HG02571 (cell line): Measurements from ENCODE around the gene SEPHS2.
"Not testable (repeated sequence)": the region's sequence is repeated elsewhere in the genome, so short reads cannot be mapped to it uniquely, and the experiment has no call there.

ENCODE experiments used
- ATAC-seq: cut with Tn5 transposase; IDR thresholded peaks from one replicate; pipeline ENCODE4 v1.9.1; 2021; ENCODE audit warnings: mild to moderate bottlenecking, moderate library complexity; ENCODE audit not compliant: unreplicated experiment

SEPHS2 gene, protein sequence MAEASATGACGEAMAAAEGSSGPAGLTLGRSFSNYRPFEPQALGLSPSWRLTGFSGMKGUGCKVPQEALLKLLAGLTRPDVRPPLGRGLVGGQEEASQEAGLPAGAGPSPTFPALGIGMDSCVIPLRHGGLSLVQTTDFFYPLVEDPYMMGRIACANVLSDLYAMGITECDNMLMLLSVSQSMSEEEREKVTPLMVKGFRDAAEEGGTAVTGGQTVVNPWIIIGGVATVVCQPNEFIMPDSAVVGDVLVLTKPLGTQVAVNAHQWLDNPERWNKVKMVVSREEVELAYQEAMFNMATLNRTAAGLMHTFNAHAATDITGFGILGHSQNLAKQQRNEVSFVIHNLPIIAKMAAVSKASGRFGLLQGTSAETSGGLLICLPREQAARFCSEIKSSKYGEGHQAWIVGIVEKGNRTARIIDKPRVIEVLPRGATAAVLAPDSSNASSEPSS

DNA sequence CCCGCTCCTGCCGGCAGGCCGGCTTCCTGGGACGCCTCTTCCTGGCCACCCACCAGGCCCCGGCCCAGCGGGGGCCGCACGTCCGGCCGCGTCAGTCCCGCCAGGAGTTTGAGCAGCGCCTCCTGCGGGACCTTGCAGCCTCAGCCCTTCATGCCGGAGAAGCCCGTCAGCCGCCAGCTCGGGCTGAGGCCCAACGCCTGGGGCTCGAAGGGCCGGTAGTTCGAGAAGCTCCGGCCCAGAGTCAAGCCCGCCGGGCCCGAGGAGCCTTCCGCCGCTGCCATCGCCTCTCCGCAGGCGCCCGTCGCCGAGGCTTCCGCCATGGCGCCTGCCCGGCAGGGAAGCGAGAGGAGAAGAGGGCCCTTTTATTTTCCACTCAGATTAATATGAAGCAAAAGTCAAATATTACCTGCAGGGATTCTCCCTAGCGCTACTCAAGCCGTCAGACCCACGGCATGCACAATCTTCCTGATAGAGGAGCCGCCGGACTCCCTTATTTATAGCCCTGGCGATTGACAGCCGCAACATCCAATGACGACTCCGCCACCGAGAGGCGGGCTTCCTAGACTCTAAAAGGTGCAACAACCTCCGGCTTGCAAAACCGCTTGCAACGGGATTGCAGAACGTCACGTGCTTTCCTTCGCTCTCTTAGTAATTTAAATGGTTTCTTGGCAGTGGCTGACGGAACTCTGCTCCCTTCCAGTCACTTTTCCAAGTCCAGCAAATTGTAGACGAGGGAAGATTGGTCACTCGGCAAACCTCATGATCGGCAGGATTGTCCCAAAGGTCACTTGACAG, at the start of gene SEPHS2:
SEPHS2 (minus strand) TSS at position 467 of the 795 bp plus-strand sequence; CDS start at position 320, 147 bp downstream.
- peak; percentile 71 for ATAC-seq

DNA sequence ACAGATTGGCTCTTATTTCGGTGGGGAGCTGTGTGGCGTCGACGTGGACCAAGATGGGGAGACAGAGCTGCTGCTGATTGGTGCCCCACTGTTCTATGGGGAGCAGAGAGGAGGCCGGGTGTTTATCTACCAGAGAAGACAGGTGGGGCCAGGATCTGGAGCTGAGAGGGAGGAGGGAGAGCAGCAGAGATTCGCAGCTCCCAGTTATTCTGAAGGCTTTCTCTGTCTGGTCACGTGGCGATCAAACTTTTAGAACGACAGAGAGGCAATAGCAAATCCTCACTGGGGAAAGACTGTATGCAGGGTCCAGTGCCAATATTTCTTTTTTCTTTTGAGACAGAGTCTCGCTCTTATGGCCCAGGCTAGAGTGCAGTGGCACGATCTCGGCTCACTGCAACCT, 49.0 kb upstream of the SEPHS2 start:
- ATAC-seq = no peak

- no peak for ATAC-seq
These were observed 48.3 kb upstream of the SEPHS2 start for GRCh38 chr16:30493941-30494488.

GRCh38 chr16:30491744-30492308, 46.2 kb upstream of the SEPHS2 start:
- ATAC-seq = no peak

DNA sequence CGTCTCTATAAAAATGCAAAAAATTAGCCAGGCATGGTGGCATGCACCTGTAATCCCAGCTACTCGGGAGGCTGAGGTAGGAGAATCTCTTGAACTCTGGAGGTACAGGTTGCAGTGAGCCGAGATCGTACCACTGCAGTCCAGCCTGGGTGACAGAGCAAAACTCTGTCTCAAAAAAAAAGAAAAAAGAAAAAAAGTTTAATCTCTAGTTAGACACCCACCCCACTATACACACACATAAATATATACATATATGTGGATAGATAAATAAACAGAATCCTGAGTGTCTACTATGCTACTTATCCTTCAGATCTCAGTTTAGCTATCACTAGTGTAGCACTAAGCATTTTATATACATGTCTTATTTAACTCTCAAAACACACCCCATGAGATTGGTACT, 45.6 kb upstream of the SEPHS2 start:
- no peak for ATAC-seq

DNA sequence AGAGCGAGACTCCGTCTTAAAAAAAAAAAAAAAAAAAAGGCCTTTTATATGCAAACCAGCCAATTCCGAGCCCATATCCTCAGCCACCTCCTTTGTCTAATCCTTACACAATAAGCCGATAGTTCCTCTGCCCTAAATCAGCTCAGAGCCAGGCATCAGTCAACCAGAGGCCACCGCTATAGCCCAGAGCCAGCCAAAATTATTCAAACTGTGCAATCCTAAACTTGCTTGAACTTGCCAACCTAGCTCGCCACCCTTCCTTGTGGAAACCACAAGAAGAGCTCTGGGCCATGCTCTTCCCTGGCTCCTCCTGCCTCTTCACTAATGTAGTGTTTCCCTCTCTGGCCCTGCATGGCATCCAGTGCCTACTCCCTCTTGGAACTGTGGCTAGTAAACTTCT, 44.5 kb upstream of the SEPHS2 start:
- no peak for ATAC-seq

DNA sequence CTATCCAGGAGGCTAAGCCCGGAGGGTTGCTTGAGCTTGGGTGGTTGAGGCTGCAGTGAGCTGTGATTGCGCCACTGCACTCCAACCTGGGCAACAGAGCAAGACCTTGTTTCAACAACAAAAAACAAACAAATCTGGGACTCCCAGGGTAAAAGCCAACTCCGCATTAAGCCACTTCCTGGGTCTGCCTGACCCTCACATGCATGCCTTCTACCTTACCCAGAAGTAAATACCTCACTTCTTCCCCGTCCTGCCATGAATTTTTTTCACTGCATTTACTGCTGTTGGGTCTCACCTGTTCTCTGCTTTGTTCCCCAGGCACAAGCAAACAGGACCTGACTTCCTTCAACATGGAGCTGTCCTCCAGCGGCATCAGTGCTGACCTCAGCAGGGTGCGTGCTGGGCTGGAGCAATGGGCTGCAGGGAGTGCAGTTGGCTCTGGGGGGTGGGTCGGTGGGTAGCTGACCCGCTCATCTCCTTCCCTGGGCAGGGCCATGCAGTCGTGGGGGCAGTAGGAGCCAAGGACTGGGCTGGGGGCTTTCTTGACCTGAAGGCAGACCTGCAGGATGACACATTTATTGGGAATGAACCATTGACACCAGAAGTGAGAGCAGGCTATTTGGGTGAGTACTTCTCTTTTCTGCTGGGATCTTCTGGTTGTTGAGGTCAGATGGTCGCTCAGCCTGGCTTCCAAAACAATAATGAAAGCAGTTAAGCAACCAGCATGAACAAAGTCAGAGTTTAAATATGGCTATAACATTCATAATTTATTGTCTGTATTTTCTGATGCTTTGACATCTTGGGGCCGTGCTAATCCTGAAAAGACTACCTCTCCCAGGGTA, 43.3 kb upstream of the SEPHS2 start:
- no peak for ATAC-seq

GRCh38 chr16:30485818-30486436, 40.3 kb upstream of the SEPHS2 start:
- ATAC-seq = no peak

GRCh38 chr16:30484887-30485286, 39.2 kb upstream of the SEPHS2 start:
- ATAC-seq = no peak

DNA sequence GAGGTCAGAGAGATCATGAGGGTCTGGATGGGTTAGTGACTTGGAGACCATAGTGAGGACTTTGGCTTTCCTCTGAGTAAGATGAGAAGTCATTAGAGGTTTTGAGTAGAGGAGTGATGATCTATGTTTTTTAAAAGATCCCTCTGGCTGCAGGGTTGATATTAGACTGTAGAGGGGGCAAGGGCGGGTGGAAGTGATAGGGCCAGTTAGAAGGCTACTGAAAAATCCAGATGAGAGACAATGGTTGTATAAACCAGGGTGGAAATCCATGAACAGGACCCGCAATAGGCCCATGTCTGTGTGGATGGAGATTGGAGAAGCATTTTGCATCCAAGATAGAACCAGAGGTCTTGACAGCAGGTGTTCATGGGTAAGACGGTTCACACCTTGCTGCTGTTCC, 36.7 kb upstream of the SEPHS2 start:
- ATAC-seq = no peak

- ATAC-seq = no peak
These were observed 35.7 kb upstream of the SEPHS2 start for GRCh38 chr16:30481381-30481780.

DNA sequence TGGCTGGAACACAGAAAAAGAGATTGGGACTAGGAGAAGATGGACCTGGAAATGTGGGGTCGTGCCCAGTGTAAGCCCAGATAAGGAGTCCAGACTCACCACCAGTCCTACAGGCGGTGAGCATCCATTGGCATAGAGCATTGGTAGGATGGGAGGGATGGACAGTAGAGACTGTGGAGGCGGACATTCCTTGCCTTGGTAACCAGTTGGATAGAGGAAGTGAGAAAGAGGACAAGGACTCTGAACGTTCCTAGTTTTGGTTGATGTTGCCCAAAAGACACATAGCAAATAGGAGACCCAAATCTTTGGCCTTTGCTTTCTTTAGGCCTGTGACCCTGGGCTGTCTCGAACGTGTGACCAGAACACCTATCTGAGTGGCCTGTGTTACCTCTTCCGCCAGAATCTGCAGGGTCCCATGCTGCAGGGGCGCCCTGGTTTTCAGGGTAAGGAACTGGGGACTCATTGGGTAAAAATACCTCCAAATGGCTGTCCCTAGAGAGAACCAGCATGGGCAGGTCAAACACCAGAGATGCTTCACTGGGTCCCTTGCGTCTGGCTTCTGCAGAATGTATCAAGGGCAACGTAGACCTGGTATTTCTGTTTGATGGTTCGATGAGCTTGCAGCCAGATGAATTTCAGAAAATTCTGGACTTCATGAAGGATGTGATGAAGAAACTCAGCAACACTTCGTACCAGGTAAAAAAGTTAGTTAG, 33.2 kb upstream of the SEPHS2 start:
- no peak for ATAC-seq

DNA sequence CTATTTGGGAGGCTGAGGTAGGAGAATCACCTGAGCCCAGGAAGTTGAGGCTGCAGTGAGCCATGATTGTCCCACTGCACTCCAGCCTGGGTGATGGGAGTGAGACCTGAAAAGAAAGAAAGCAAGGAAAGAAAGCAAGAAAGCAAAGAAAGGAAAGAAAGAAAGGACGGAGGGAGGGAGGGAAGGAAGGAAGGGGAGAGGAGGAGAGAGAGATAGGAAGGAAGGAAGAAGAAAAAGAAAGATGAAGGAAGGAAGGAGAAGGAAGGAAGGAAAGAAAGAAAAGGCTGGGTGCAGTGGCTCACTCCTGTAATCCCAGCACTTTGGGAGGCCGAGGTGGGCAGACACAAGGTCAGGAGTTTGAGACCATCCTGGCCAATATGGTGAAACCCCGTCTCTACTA, 32.1 kb upstream of the SEPHS2 start:
- not testable (repeated sequence) for ATAC-seq

GRCh38 chr16:30476991-30477390, 31.3 kb upstream of the SEPHS2 start:
- no peak for ATAC-seq

GRCh38 chr16:30474684-30475083, 29.0 kb upstream of the SEPHS2 start:
- no peak for ATAC-seq

DNA sequence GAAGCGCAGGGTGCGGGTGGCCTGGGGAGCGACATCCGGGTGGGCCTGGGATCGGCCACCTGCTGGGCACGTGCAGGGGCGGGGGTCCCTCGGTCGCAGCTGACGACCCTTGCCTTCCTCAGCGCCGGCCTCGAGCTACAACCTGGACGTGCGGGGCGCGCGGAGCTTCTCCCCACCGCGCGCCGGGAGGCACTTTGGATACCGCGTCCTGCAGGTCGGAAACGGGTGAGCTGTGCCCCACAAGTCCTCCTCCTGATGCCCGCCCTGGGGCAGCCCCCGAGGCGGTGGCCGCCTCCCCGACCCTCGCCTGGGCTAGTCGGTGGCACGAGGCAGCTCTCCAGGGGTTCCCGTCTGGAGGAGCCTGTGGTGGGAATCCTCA, 28.4 kb upstream of the SEPHS2 start:
- no peak for ATAC-seq

DNA sequence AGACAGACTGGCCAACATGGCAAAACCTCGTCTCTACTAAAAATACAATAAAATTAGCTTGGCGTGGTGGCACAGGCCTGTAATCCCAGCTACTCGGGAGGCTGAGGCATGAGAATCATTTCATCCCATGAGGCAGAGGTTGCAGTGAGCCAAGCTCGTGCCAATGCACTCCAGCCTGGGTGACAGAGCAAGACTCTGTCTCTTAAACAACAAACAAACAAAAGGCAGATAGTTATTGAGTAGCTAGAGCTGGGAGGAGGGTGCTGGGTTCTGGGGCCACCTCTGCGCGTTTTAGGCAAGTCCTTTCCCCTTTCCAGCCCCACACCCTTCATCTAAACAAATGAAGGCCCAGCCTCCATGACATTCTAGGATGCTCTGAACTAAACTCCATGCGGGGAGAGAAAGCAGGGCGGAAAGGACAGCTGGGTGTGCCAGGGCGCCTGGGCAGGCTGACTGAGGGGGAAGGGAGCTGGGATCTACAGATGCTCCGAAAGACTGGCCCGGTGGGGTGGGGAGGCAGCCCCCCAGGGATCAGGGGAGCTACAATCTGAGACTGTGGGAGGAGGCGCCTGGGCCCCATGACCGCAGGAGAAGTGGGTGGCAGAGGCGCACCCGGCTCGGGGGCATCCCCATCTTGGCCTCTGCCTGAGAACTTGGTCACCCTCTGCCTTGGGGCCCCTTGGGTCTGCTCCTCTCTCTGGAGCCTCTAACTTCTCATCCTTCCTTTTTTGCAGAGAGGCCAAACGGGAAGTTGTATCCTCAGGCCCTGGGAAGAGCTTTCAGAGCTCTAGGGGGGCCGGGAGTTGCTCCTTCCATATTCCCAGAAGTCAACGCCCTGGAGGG, 27.8 kb upstream of the SEPHS2 start:
- ATAC-seq = peak; percentile 44

GRCh38 chr16:30472328-30472942, 26.8 kb upstream of the SEPHS2 start, which contains the start of gene ITGAL:
Gene ITGAL, plus strand, starts transcription at chr16:30472742. Its CDS starts 96 bp downstream, at chr16:30472838.
- no peak for ATAC-seq
